Parathyroid adenoma (tissue), 2 donors: ENCODE data around the gene PARVB.

Experiments used
- H2AFZ ChIP-seq: fragments of 300-600 bp; sonication (generic); one replicate; pipeline ENCODE4 v1.7.0; 2017; ENCODE audit warnings: antibody characterized with exemption, mild to moderate bottlenecking
- H3K27ac ChIP-seq: fragments of 300-600 bp; sonication (generic); one replicate; pipeline ENCODE4 v1.7.0; 2017
- H3K27me3 ChIP-seq: fragments of 300-600 bp; sonication (generic); one replicate; pipeline ENCODE4 v1.7.0; 2017; ENCODE audit warnings: low read length; ENCODE audit not compliant: control insufficient read depth, insufficient read depth
- H3K36me3 ChIP-seq: fragments of 300-600 bp; sonication (generic); one replicate; pipeline ENCODE4 v1.7.0; 2017; ENCODE audit warnings: low read length; ENCODE audit not compliant: control insufficient read depth, insufficient read depth
- H3K4me1 ChIP-seq: fragments of 300-600 bp; sonication (generic); one replicate; pipeline ENCODE4 v1.7.0; 2017; ENCODE audit warnings: control low read depth
- H3K4me2 ChIP-seq: fragments of 300-600 bp; sonication (generic); one replicate; pipeline ENCODE4 v1.7.0; 2017; ENCODE audit warnings: low read length
- H3K4me3 ChIP-seq: fragments of 300-600 bp; sonication (generic); one replicate; pipeline ENCODE4 v1.7.0; 2017; ENCODE audit warnings: low read depth, low read length
- H3K79me2 ChIP-seq: fragments of 300-600 bp; sonication (generic); one replicate; pipeline ENCODE4 v1.7.0; 2017; ENCODE audit warnings: control low read depth
- H3K9ac ChIP-seq: fragments of 300-600 bp; sonication (generic); one replicate; pipeline ENCODE4 v1.7.0; 2017; ENCODE audit warnings: mild to moderate bottlenecking
- H3K9me3 ChIP-seq: fragments of 300-600 bp; sonication (generic); one replicate; pipeline ENCODE4 v1.7.0; 2017; ENCODE audit warnings: low read length; ENCODE audit not compliant: control insufficient read depth
- CTCF ChIP-seq: fragments of 300-600 bp; sonication (generic); IDR thresholded peaks from one replicate; pipeline ENCODE4 v1.7.0; 2017; ENCODE audit warnings: antibody characterized with exemption, mild to moderate bottlenecking
- donor health status: primary hyperparathyroidism.

The PARVB gene

DNA sequence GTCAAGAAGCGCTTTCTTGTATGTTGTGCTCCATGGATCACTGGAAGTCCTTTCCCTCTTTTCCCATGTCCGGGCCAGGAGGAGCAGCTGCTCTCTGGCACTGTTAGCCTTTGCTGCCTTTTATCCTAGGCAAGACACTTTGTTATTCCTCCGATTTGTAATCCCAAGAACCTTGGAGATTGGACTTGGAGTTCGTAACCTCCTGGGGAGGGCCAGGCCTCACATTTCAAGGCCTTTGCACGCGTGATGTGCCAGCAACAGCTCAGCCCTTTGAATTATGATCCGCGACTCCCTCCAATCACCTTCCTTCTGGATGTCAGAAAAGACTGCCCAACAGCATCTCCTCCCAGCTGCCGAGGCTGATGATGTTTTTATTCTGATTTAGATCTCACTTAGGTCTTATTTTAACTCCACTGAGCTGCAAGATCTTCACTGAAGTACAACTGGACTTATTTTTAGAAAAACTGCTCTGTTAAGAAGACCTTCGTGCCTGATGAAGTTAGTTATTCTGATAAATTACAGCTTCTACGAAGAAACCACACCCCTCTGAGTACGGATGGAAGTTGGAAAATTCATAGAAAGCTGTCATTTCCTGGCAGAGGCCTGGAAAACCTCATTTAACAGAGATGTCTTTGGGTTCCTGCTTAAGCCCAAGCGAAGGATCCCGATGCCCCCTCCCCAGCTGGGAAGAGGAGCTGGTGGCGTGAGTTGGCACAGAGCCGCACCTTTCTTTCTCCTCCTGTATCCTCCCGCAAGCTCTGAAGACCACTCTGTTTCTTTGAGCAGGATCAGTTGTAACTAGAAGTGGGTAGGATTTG, 62.4 kb downstream of the PARVB start:
- H3K9ac ChIP-seq = no peak overlapping the region
- H3K27me3 ChIP-seq = no peaks in the 10 kb centered on the region
- H3K36me3 ChIP-seq = no peaks in the 10 kb centered on the region
- H3K4me1 ChIP-seq = no peaks in the 10 kb centered on the region
- TF ChIP-seq CTCF = no peak
- no peaks in the 10 kb centered on the region for H3K79me2 ChIP-seq
- H3K4me2 ChIP-seq = no peak overlapping the region
- H3K27ac ChIP-seq = no peak overlapping the region
- H2AFZ ChIP-seq = no peak overlapping the region
- no peaks in the 10 kb centered on the region for H3K9me3 ChIP-seq
- no peak overlapping the region for H3K4me3 ChIP-seq

DNA sequence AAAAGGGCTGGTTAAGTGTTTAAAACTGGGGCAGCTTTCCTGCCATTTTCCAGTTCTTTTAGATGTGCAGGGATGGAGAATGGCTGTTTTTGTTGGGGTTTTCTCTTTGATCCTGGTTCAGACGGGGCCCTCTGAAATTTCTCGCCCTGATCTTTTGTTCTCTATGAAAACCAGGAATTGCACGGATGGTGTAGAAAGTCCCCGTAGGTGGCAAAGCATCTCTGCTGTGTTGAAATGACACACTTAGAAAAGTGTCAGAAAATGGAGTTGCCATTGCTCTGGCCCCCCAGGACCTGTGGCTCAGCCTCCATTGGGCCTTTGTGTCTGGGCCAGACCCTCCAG, 63.0 kb downstream of the PARVB start:
- Histone ChIP-seq H3K27ac (no peak overlapping the region), H3K36me3 (no peaks in the 10 kb centered on the region), H3K4me1 (no peaks in the 10 kb centered on the region), H2AFZ (no peak overlapping the region), H3K27me3 (no peaks in the 10 kb centered on the region), H3K79me2 (no peaks in the 10 kb centered on the region), H3K9me3 (no peaks in the 10 kb centered on the region), H3K4me3 (no peak overlapping the region), H3K9ac (no peak overlapping the region), H3K4me2 (no peak overlapping the region)
- no peak for TF ChIP-seq CTCF

DNA sequence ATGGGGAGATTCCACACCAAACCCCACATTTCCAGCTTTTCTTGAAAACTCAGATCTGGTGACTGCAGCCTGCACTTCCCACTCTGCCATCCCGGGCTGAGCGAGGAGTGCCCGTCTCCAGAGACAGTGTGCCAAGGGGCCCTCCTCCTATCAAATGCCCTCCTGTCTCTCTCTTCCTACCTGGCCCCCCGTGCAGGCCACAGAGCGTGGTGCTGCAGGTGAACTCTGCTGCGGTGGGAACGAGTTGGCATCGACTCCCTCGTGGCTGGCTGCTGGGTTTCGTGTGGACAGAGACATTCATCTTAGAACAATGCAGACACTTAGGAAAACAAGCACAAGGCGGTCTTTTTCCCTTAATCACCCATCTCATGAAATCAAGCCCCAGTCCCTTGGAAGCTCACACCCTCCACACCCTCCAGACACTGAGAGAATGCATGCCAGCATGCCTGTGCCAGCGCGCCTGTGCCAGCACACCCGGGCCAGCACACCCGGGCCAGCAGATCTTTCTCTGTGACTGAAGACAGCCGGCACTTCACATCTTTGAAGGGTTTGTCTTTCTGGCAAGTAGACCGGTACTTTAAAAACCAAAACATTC, 65.0 kb downstream of the PARVB start:
- no peak overlapping the region for H3K4me3 ChIP-seq
- no peaks in the 10 kb centered on the region for H3K4me1 ChIP-seq
- H3K9me3 ChIP-seq = no peaks in the 10 kb centered on the region
- H3K27ac ChIP-seq = no peak overlapping the region
- no peaks in the 10 kb centered on the region for H3K27me3 ChIP-seq
- no peak for TF ChIP-seq CTCF
- H3K4me2 ChIP-seq = no peak overlapping the region
- no peaks in the 10 kb centered on the region for H3K36me3 ChIP-seq
- no peak overlapping the region for H3K9ac ChIP-seq
- H3K79me2 ChIP-seq = no peaks in the 10 kb centered on the region
- H2AFZ ChIP-seq = no peak overlapping the region

- TF ChIP-seq CTCF = no peak
- H3K4me2 ChIP-seq = no peak overlapping the region
- no peak overlapping the region for H3K27ac ChIP-seq
- H3K36me3 ChIP-seq = no peaks in the 10 kb centered on the region
- no peaks in the 10 kb centered on the region for H3K9me3 ChIP-seq
- H3K79me2 ChIP-seq = no peaks in the 10 kb centered on the region
- no peak overlapping the region for H3K9ac ChIP-seq
- H3K4me1 ChIP-seq = no peaks in the 10 kb centered on the region
- no peak overlapping the region for H2AFZ ChIP-seq
- no peaks in the 10 kb centered on the region for H3K27me3 ChIP-seq
- no peak overlapping the region for H3K4me3 ChIP-seq
Observed at GRCh38 chr22:44089717-44090570, 65.8 kb downstream of the PARVB start.
